GM18951 (cell line): Measurements from ENCODE around the gene MMP19.

Source experiments
- POLR2A ChIP-seq: IDR thresholded peaks from 4 replicates; pipeline ENCODE4 v1.6.1; 2011; ENCODE audit warnings: mild to moderate bottlenecking; ENCODE audit not compliant: insufficient read length, insufficient read depth; ENCODE audit errors: extremely low read depth
- in situ Hi-C: fragments of 300-500 bp; cut with MboI; formaldehyde crosslinking; loops from one replicate; pipeline ENCODE4 v1.12.0; 2022; ENCODE audit warnings: low sequenced_read_pairs, mixed read lengths, inconsistent platforms; ENCODE audit not compliant: unreplicated experiment

Gene MMP19

DNA sequence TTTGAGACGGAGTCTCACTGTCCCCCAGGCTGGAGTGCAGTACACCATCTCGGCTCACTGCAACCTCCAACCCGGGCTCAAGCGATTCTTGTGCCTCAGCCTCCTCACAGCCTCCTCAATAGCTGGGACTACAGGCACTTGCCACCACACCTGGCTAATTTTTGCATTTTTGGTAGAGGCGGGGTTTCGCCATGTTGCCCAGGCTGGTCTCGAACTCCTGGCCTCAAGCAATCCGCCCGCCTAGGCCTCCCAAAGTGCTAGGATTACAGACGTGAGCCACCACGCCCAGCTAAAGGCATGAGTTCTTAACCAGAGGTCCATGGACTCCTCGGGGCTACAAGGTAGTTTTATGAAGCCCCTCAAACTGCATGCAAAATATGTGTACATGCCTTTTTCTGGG lies 27.3 kb downstream of the MMP19 start:
- TF ChIP-seq POLR2A: no peak
- in situ Hi-C loops: no loop called here

DNA sequence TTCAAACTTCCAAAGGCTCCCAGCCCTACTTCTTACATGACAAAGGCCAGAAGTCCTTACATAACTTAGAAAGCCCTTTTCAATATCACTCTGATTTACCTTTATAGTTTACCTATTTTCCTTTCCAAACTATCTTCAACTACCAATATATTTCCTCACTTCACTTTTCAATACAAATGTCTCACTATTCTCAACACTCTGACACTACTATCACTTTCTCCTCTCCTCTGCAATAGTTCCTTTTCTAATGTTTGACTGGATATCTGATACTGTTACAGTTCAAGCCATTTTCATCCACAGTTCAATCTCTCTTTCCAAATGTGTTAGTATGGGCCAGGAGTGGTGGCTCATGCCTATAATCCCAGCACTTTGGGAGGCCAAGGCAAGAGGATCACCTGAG lies 28.5 kb downstream of the MMP19 start:
- no peak for TF ChIP-seq POLR2A
- in situ Hi-C loops: no loop called here

DNA sequence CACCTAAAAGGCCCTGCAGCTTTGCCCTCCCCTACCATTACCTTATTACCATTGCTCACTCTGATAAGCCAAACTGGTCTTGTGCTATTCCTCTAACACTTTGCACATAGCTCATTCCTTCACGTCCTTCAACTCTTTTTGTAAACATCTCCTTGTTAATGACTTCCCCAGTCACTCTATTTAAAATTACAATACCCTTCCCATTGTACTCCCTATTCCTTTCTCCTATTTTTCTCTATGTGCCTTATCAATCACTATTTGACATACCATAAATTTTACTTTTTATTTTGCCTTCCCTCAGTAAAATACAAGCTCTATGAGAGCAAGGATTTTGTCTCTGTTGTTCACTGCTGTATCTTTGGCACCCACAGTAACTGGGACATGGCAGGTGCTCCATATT lies 30.6 kb downstream of the MMP19 start:
- TF ChIP-seq POLR2A: no peak
- in situ Hi-C loops: no loop called here

DNA sequence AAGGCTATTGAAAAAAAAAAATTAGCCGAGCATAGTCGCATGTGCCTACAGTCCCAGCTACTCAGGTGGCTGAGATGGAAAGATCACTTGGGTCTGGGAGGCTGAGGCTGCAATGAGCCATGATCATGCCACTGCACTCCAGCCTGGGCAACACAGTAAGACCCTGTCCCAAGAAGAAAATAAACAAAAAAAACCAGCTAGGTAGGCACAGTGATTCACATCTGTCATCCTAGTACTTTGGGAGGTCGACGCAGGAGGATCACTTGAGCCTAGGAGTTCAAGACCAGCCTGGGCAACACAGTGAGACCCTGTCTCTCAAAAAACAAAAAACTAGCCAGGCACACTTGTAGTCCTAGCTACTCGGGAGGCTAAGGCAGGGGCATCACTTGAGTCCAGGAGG lies 33.5 kb downstream of the MMP19 start:
- in situ Hi-C loops: no loop called here
- no peak for TF ChIP-seq POLR2A

GRCh38 chr12:55806982-55807381 lies 35.8 kb downstream of the MMP19 start:
- TF ChIP-seq POLR2A: no peak
- in situ Hi-C loops: no loop called here

DNA sequence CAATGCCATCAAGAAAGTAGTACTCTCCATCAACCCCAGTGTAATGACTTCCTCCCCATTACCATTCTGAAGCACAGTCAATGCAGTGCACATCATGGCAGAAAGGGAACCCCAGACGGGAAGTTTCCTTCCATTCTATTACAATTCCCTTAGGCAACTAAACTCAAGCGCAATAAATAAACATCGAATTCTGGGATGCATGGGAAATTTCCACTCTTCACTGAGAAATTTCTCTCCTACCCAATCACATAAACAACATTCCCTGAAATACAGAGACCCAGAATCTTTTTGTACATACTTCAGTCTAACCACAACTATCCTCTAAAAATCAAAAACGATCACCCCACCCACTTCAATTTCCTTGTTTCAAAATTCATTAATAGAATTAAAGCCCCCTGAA lies 45.2 kb downstream of the MMP19 start:
- no peak for TF ChIP-seq POLR2A
- in situ Hi-C loops: no loop called here

DNA sequence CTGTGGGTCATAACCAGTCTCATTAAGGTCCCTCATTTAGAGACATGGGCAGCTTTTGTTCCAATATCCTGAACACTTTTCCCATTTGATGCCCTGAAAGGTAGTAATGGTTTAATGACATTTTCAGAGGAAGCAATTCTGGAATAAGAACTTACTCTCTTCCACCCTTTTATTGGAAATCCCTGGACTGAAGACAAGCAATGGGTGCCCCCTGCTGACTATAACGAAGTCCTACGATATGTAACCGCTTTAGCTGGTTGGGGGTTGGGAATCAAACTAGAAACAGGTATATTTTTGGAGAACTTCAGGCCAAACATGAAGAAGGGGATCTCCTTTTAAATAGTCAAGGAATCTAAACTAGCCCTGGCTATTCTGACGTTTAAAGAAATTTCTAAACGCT lies 45.7 kb downstream of the MMP19 start:
- in situ Hi-C loops: no loop called here
- no peak for TF ChIP-seq POLR2A

DNA sequence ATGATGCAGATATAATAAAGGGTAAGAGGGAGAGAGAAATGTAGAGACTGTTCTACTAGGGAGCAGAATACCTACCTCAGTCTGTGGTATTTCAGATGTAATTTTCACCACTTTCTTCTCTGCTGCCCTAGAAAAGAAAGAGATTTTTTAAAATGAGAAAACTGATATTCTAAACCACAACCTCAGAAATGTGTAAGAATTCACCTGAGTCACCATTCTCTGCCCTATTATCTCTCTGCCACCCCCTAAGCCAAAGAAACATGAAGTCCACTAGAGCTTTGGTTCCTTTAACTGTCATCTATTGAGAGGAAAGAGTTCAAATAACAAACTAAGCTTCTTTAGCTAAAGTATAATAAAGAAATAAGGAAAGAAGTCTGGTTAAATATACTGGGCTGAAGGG lies 46.8 kb downstream of the MMP19 start:
- no peak for TF ChIP-seq POLR2A
- in situ Hi-C loops: no loop called here

DNA sequence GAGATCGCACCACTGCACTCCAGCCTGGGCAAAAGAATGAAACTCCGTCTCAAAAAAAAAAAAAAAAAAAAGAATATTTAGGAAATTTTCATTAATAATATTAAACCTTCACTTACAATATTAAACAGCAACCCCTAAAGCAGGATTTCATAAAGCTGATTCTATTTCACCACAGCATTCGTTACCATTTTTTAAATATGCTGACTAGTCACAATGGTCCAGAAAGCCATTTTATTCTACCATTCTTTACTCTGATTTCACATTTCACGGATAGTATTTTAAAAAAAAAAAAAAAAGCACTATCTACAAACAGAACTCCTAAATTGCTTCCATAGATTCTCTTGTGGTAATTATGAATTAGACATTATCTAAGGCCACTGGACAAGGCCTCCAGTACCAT lies 52.8 kb downstream of the MMP19 start:
- in situ Hi-C loops: no loop called here
- TF ChIP-seq POLR2A: no peak

GRCh38 chr12:55789171-55789570 lies 53.6 kb downstream of the MMP19 start:
- TF ChIP-seq POLR2A: no peak
- in situ Hi-C loops: no loop called here

DNA sequence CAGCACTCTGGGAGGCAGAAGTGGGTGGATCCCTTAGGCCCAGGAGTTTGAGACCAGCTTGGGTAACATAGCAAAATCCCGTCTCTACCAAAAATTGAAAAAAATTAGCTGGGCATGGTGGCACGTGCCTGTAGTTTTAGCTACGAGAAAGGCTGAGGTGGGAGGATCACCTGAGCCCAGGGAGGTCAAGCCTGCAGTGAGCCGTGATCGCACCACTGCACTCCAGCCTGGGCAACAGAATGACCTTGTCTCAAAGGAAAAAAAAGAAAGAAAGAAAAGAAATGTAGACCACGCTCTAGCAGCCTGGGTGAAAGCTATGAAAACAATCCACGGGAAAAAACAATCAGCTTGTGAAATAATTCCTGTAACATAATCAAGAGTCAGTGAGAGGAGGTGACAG lies 54.2 kb downstream of the MMP19 start:
- no peak for TF ChIP-seq POLR2A
- in situ Hi-C loops: no loop called here
